HepG2 (cell line): ENCODE measurements around the gene VPS4B. TPM values are rescaled to one million over a fixed set of nuclear protein-coding genes. Genes with fewer than 3 reads are reported as not detected.

ENCODE experiments used
- ATAC-seq: fragments of 200-7000 bp; cut with Tn5 transposase; 3 replicates; pipeline ENCODE4 v1.9.1; 2020; ENCODE audit warnings: mild to moderate bottlenecking, moderate library complexity
- BruUV-seq: library from RNA; stranded (reverse); fragments of 400-500 nt; replicated peaks from 2 replicates; lab custom pipeline; 2021; lab: Mats Ljungman, UMichigan
- CTCF ChIA-PET: fragments of 300-600 bp; formaldehyde crosslinking; extraction: SDS; loops from one replicate; lab custom pipeline; 2021; ENCODE audit warnings: low total read pairs, inconsistent platforms, low intra/inter-chr PET ratio; lab: Yijun Ruan, JAX
- POLR2A ChIA-PET: fragments of 350-600 bp; sonication (Branson Sonifier 250); formaldehyde crosslinking; loops from one replicate; lab custom pipeline; 2020; ENCODE audit warnings: antibody characterized with exemption, inconsistent platforms; lab: Yijun Ruan, JAX
- DNase-seq: peaks from one replicate; pipeline ENCODE4 v3.0.0-alpha.2; 2015; ENCODE audit warnings: low spot score
- FAIRE-seq: peaks from 3 replicates; lab custom pipeline; 2011; peaks lifted over from hg19 to GRCh38; lab: Jason Lieb, UNC
- H2AFZ ChIP-seq: one replicate; pipeline ENCODE4 v1.6.1; 2011; ENCODE audit warnings: low read length, inconsistent platforms
- H3K27ac ChIP-seq: fragments of 300-600 bp; 3 replicates; pipeline ENCODE4 v1.8.0; 2011; ENCODE audit warnings: mixed run types, mild to moderate bottlenecking, mixed read lengths, low read length, inconsistent platforms; ENCODE audit not compliant: insufficient read depth; ENCODE audit errors: extremely low read length
- H3K27me3 ChIP-seq, 2 experiments: fragments of 200-600 bp in 1 of 2; 2 replicates in 1 of 2; 3 replicates in 1 of 2; pipeline versions ENCODE4 v1.6.0 to v1.8.0; 2011; ENCODE audit warnings: low read length in 2 of 2, mild to moderate bottlenecking in 2 of 2, moderate library complexity in 2 of 2, inconsistent platforms in 1 of 2; ENCODE audit not compliant: insufficient read depth in 2 of 2, control insufficient read depth in 1 of 2
- H3K36me3 ChIP-seq, 2 experiments: fragments of 200-600 bp in 1 of 2; replicated peaks in 1 of 2; 2 replicates in 1 of 2; 3 replicates in 1 of 2; pipeline versions ENCODE4 v1.5.1 to v1.8.0; 2011; ENCODE audit warnings: low read length in 2 of 2, inconsistent platforms in 1 of 2; ENCODE audit not compliant: insufficient read depth in 2 of 2, control insufficient read depth in 1 of 2
- H3K4me1 ChIP-seq: 2 replicates; pipeline ENCODE4 v1.5.1; 2012; ENCODE audit warnings: low read length, inconsistent platforms; ENCODE audit not compliant: insufficient read depth
- H3K4me2 ChIP-seq: 2 replicates; pipeline ENCODE4 v1.6.0; 2011; ENCODE audit warnings: low read depth, low read length, inconsistent platforms
- H3K4me3 ChIP-seq, 3 experiments: fragments of 200-600 bp in 1 of 3; sonication (generic), shearing (Covaris generic) in 1 of 3; replicated peaks in 1 of 3; 2 replicates each; pipeline ENCODE4 v1.5.1; 2011 to 2016; ENCODE audit warnings: low read length in 3 of 3, inconsistent platforms in 2 of 3, low read depth in 2 of 3, mild to moderate bottlenecking in 2 of 3, control low read depth in 1 of 3, mixed read lengths in 1 of 3; ENCODE audit not compliant: insufficient read depth in 1 of 3
- H3K79me2 ChIP-seq: one replicate; pipeline ENCODE4 v1.6.1; 2011; ENCODE audit warnings: low read length, inconsistent platforms; ENCODE audit not compliant: insufficient read depth
- H3K9ac ChIP-seq: 2 replicates; pipeline ENCODE4 v1.6.0; 2011; ENCODE audit warnings: mild to moderate bottlenecking, low read depth, low read length, inconsistent platforms; ENCODE audit not compliant: insufficient read depth
- H3K9me3 ChIP-seq: 2 replicates; pipeline ENCODE4 v1.5.1; 2012; ENCODE audit warnings: mild to moderate bottlenecking, low read length
- H4K20me1 ChIP-seq: 2 replicates; pipeline ENCODE4 v1.6.0; 2011; ENCODE audit warnings: inconsistent platforms, mild to moderate bottlenecking, low read length, moderate library complexity; ENCODE audit not compliant: insufficient read depth
- ELF1 ChIP-seq: sonication (generic); formaldehyde crosslinking; IDR thresholded peaks from 2 replicates; pipeline ENCODE4 v1.4.0; 2020; ENCODE audit warnings: missing genetic modification reagents
- ETV5 ChIP-seq: IDR thresholded peaks from 2 replicates; pipeline ENCODE4 v1.6.1; 2018; ENCODE audit warnings: missing biosample characterization, missing genetic modification reagents, inconsistent platforms, borderline replicate concordance
- KLF11 ChIP-seq: IDR thresholded peaks from 2 replicates; pipeline ENCODE4 v1.6.1; 2016; ENCODE audit warnings: missing compliant biosample characterization
- PPARG ChIP-seq: conservative IDR thresholded peaks from 2 replicates; pipeline ENCODE4 v1.6.1; 2016; ENCODE audit warnings: missing biosample characterization, missing genetic modification reagents
- RFX5 ChIP-seq: IDR thresholded peaks from 2 replicates; pipeline ENCODE4 v1.6.1; 2011; ENCODE audit warnings: low read depth, low read length, improper control_type of control experiment
- YY1 ChIP-seq: IDR thresholded peaks from 2 replicates; pipeline ENCODE4 v1.6.1; 2011; ENCODE audit warnings: low read length, low read depth, moderate library complexity, mild to moderate bottlenecking; ENCODE audit not compliant: insufficient read depth, insufficient replicate concordance
- ZC3H13 ChIP-seq: sonication (generic); formaldehyde crosslinking; IDR thresholded peaks from 2 replicates; pipeline ENCODE4 v1.8.1; 2023; ENCODE audit warnings: mild to moderate bottlenecking, missing genetic modification reagents, moderate library complexity
- ZNF225 ChIP-seq: sonication (generic); formaldehyde crosslinking; IDR thresholded peaks from 2 replicates; pipeline ENCODE4 v1.4.0; 2020; ENCODE audit warnings: mild to moderate bottlenecking, missing genetic modification reagents
- ZNF329 ChIP-seq: sonication (generic); formaldehyde crosslinking; IDR thresholded peaks from 2 replicates; pipeline ENCODE4 v1.9.0; 2021; ENCODE audit warnings: low read depth, mild to moderate bottlenecking, missing genetic modification reagents
- ZNF577 ChIP-seq: sonication (generic); formaldehyde crosslinking; IDR thresholded peaks from 2 replicates; pipeline ENCODE4 v1.4.0; 2020; ENCODE audit warnings: mild to moderate bottlenecking, low read depth, missing genetic modification reagents, borderline replicate concordance
- WGBS: methylation state at CpG from one replicate; pipeline ENCODE4 v1.1.6; 2017; ENCODE audit warnings: low lambda C conversion rate; 5-methylcytosine and 5-hydroxymethylcytosine counted together
- in situ Hi-C: cut with HindIII; loops from 2 replicates; pipeline ENCODE4 v1.10.0; 2017; ENCODE audit warnings: low pct_unique_long_range_greater_than_20kb; ENCODE audit not compliant: extremely low pct_ligation_motif_present
- intact Hi-C: fragments of 100-400 bp; cut with micrococcal nuclease; formaldehyde crosslinking; loops from one replicate; pipeline ENCODE4 v1.10.0; 2022; ENCODE audit not compliant: unreplicated experiment
- polyA plus RNA-seq, 8 experiments: library from polyadenylated mRNA; depleted of rRNA in 3 of 8; stranded (reverse) in 7 of 8; unstranded in 1 of 8; fragments of >200 nt; fragmentation: Illumina TruSeq in 4 of 8; extraction: Trizol in 4 of 8; gene quantifications; 2 replicates each; pipeline versions ENCODE4 v1.2.1 to v1.2.3, GENCODE V29; 2011 to 2016; ENCODE audit warnings: low read depth in 4 of 8, missing spikeins in 1 of 8, mixed read lengths in 1 of 8; ENCODE audit not compliant: insufficient read depth in 1 of 8
- total RNA-seq, 5 experiments: library from RNA; depleted of rRNA; stranded (reverse); fragments of >200 nt; fragmentation: Illumina TruSeq; extraction: Trizol; gene quantifications; 2 replicates each; pipeline ENCODE4 v1.2.3, GENCODE V29; 2016; ENCODE audit warnings: low read depth in 1 of 5
- TF ChIP-seq, protein P1 (sequence below): sonication (generic); formaldehyde crosslinking; IDR thresholded peaks from 2 replicates; pipeline ENCODE4 v1.8.0; 2022; ENCODE audit warnings: mild to moderate bottlenecking, missing genetic modification reagents, moderate library complexity
- TF ChIP-seq, protein P2 (sequence below): IDR thresholded peaks from 2 replicates; pipeline ENCODE4 v1.6.1; 2016
- TF ChIP-seq, protein P3 (sequence below): sonication (generic); formaldehyde crosslinking; IDR thresholded peaks from 2 replicates; pipeline ENCODE4 v1.9.0; 2022; ENCODE audit warnings: low read depth, missing genetic modification reagents
- TF ChIP-seq, protein P4 (sequence below): sonication (generic); formaldehyde crosslinking; IDR thresholded peaks from 2 replicates; pipeline ENCODE4 v1.5.1; 2020; ENCODE audit warnings: mild to moderate bottlenecking, missing genetic modification reagents, moderate library complexity
- TF ChIP-seq, protein P5 (sequence below): IDR thresholded peaks from 2 replicates; pipeline ENCODE4 v1.6.1; 2016; ENCODE audit warnings: low read depth, borderline replicate concordance

Gene VPS4B
- total and polyA plus RNA-seq, 2 of the 13 experiments (the other 11 are each of a cell fraction or from before 2014, with no cell fraction given): 12.8 to 25.9 TPM

DNA sequence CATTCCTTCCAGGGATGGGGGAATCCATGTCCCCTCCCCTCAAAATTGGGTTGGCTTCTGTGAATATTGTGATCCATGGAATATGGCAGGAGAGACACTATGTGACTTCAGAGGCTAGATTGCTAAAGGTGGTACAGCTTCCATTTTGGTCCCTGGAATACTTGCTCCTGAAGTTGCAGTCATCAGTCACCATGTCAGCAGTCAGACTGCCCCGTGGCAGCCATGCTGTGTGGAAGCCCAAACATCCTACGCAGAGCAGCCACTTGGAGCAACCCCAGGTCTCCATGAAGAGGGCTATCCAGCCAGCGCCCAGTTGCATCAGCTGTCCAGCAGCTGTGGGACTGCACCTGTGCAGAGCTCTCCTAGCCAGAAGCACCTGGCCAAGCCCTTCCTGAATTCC, 39.4 kb downstream of the VPS4B start:
- CTCF ChIA-PET: no interaction called here

DNA sequence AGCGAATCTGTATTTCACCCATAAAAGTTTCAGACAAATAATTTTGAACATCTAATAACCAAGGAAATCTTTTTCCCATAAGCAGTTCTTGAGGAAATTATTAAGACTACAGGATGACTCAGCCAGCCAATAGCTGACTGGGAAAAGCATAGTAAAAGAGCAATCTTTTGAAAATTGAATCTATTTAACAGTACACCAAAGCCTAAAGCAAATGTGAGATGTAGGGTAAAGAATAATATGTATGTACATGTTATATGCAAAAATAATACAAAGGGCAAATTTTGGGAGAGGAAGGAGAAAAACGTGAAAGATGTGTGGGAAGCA, 42.7 kb downstream of the VPS4B start:
- H4K20me1 ChIP-seq: no peaks in the 10 kb centered on the region
- intact Hi-C loops (no loop called here), in situ Hi-C loops (no loop called here)
- H3K27ac ChIP-seq: no peak overlapping the region
- WGBS: 22% methylated on average over 2 of the region's 2 CpGs
- H2AFZ ChIP-seq: no peak overlapping the region
- H3K27me3 ChIP-seq: no peaks in the 10 kb centered on the region
- POLR2A ChIA-PET: no interaction called here
- peaks cover 5% of the 10 kb centered on the region; the same call in 1 of the 2 replicates for H3K9me3 ChIP-seq
- H3K36me3 ChIP-seq: no peaks in the 10 kb centered on the region
- H3K4me1 ChIP-seq: peaks cover 10% of the 10 kb centered on the region
- TF ChIP-seq, protein P1, sequence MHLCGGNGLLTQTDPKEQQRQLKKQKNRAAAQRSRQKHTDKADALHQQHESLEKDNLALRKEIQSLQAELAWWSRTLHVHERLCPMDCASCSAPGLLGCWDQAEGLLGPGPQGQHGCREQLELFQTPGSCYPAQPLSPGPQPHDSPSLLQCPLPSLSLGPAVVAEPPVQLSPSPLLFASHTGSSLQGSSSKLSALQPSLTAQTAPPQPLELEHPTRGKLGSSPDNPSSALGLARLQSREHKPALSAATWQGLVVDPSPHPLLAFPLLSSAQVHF (CRISPR knock-in tag): no peak
- TF ChIP-seq ZNF577 (no peak), YY1 (no peak), ELF1 (no peak), ZC3H13 (CRISPR knock-in tag) (no peak), ETV5 (CRISPR knock-in tag) (no peak), KLF11 (CRISPR knock-in tag) (no peak), ZNF329 (no peak), ZNF225 (no peak)
- TF ChIP-seq, protein P2, sequence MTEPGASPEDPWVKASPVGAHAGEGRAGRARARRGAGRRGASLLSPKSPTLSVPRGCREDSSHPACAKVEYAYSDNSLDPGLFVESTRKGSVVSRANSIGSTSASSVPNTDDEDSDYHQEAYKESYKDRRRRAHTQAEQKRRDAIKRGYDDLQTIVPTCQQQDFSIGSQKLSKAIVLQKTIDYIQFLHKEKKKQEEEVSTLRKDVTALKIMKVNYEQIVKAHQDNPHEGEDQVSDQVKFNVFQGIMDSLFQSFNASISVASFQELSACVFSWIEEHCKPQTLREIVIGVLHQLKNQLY (CRISPR knock-in tag): no peak
- TF ChIP-seq, protein P3, sequence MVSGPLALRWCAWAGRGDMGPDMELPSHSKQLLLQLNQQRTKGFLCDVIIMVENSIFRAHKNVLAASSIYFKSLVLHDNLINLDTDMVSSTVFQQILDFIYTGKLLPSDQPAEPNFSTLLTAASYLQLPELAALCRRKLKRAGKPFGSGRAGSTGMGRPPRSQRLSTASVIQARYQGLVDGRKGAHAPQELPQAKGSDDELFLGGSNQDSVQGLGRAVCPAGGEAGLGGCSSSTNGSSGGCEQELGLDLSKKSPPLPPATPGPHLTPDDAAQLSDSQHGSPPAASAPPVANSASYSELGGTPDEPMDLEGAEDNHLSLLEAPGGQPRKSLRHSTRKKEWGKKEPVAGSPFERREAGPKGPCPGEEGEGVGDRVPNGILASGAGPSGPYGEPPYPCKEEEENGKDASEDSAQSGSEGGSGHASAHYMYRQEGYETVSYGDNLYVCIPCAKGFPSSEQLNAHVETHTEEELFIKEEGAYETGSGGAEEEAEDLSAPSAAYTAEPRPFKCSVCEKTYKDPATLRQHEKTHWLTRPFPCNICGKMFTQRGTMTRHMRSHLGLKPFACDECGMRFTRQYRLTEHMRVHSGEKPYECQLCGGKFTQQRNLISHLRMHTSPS (CRISPR knock-in tag): no peak
- TF ChIP-seq, all 625 proteins: peak for 0
- H3K79me2 ChIP-seq: no peaks in the 10 kb centered on the region
- no peak overlapping the region for H3K9ac ChIP-seq
- H3K4me3 ChIP-seq: no peak overlapping the region
- CTCF ChIA-PET: no interaction called here
- DNase-seq (no peak), ATAC-seq (no peak), FAIRE-seq (no peak)
- BruUV-seq: no TSS peak
- H3K4me2 ChIP-seq: no peak overlapping the region

More for the DNA sequence above, 39.4 kb downstream of the VPS4B start:
- peak; percentile 39 for ATAC-seq
- no peaks in the 10 kb centered on the region for H3K79me2 ChIP-seq
- no TSS peak for BruUV-seq
- no peaks in the 10 kb centered on the region for H3K9me3 ChIP-seq
- H3K4me1 ChIP-seq: peaks cover 11% of the 10 kb centered on the region
- WGBS: 80% methylated on average over 1 of the region's 3 CpGs
- in situ Hi-C loops: no loop called here
- H4K20me1 ChIP-seq: no peaks in the 10 kb centered on the region
- POLR2A ChIA-PET: interaction anchor here (1.1 kb wide), 1 partner anchor 17 kb away, joined by 3 read pairs; no protein-coding TSS in a partner anchor
- no peak for DNase-seq
- H3K27ac ChIP-seq: no peak overlapping the region
- FAIRE-seq: no peak
- H3K4me2 ChIP-seq: no peak overlapping the region
- intact Hi-C loops: no loop called here
- no peak overlapping the region for H3K4me3 ChIP-seq
- no peak overlapping the region for H2AFZ ChIP-seq
- no peak for TF ChIP-seq PPARG
- TF ChIP-seq, protein P4, sequence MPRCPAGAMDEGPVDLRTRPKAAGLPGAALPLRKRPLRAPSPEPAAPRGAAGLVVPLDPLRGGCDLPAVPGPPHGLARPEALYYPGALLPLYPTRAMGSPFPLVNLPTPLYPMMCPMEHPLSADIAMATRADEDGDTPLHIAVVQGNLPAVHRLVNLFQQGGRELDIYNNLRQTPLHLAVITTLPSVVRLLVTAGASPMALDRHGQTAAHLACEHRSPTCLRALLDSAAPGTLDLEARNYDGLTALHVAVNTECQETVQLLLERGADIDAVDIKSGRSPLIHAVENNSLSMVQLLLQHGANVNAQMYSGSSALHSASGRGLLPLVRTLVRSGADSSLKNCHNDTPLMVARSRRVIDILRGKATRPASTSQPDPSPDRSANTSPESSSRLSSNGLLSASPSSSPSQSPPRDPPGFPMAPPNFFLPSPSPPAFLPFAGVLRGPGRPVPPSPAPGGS (CRISPR knock-in tag): no peak
- TF ChIP-seq RFX5: peak; percentile 69
- TF ChIP-seq, protein P5, sequence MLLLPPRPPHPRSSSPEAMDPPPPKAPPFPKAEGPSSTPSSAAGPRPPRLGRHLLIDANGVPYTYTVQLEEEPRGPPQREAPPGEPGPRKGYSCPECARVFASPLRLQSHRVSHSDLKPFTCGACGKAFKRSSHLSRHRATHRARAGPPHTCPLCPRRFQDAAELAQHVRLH (CRISPR knock-in tag): no peak
- H3K9ac ChIP-seq: no peak overlapping the region
- no peaks in the 10 kb centered on the region for H3K27me3 ChIP-seq
- H3K36me3 ChIP-seq: no peaks in the 10 kb centered on the region
